ENCODE measurements around the gene MCEMP1. TPM values are rescaled to one million over a fixed set of nuclear protein-coding genes. Genes with fewer than 3 reads are reported as not detected.

Gene MCEMP1
- polyA plus RNA-seq, 2 of the 4 experiments (the other 2 are of a cell fraction) = 0.17 TPM; not detected in 1

- no peak overlapping the region for H3K4me3 ChIP-seq
- CTCF ChIA-PET = no interaction called here
- no peak for ATAC-seq
- WGBS (ENCODE audit: missing lambda C conversion rate) = 54% methylated on average over 13 of the region's 13 CpGs
- POLR2A ChIA-PET = no interaction called here
- no peak for DNase-seq (ENCODE audit: low read depth in 1 of 2, low spot score in 1 of 2)
- no peak overlapping the region for H3K27ac ChIP-seq
- no peak overlapping the region for H3K4me2 ChIP-seq
- no peaks in the 10 kb centered on the region for H3K4me1 ChIP-seq
- no peak for FAIRE-seq
- TF ChIP-seq RNF2 (IDR thresholded peaks at IDR 0.05; ENCODE audit: borderline replicate concordance, low read depth) (no peak), E2F6 (IDR thresholded peaks at IDR 0.05; ENCODE audit: borderline replicate concordance, low read depth) (no peak), KDM5A (IDR thresholded peaks at IDR 0.05) (no peak), HEYL (CRISPR knock-in tag; IDR thresholded peaks at IDR 0.05) (no peak), EHMT2 (IDR thresholded peaks at IDR 0.05; ENCODE audit: low read depth) (no peak), CHD2 (IDR thresholded peaks at IDR 0.05; ENCODE audit: low read length, partially characterized antibody) (no peak), NR3C1 (IDR thresholded peaks at IDR 0.05) (no peak), REST (IDR thresholded peaks at IDR 0.05) (no peak), KDM1A (IDR thresholded peaks at IDR 0.05; ENCODE audit: low read depth) (no peak), MAZ (IDR thresholded peaks at IDR 0.05; ENCODE audit: borderline replicate concordance, low read depth, low read length) (no peak), CBX2 (IDR thresholded peaks at IDR 0.05; ENCODE audit: borderline replicate concordance, low read depth) (no peak), FOSL2 (IDR thresholded peaks at IDR 0.05) (no peak), FOSL2 (CRISPR knock-in tag; IDR thresholded peaks at IDR 0.05) (no peak), HDAC2 (IDR thresholded peaks at IDR 0.05) (no peak), CTCF (IDR thresholded peaks at IDR 0.05) (no peak), USF2 (IDR thresholded peaks at IDR 0.05) (no peak), NFE2L2 (conservative IDR thresholded peaks at IDR 0.05; ENCODE audit: low read length) (no peak), ZNF302 (CRISPR knock-in tag; IDR thresholded peaks at IDR 0.05) (no peak)
- H3K9me3 ChIP-seq = no peaks in the 10 kb centered on the region
Measured at GRCh38 chr19:7692417-7693088, 15.7 kb downstream of the MCEMP1 start.

- Histone ChIP-seq H3K27ac (no peak overlapping the region), H3K9me3 (no peaks in the 10 kb centered on the region), H3K4me3 (no peak overlapping the region), H3K4me2 (no peak overlapping the region), H3K4me1 (no peaks in the 10 kb centered on the region)
- ChIA-PET CTCF (no interaction called here), POLR2A (no interaction called here)
- WGBS (ENCODE audit: missing lambda C conversion rate) = 44% methylated on average over 3 of the region's 4 CpGs
- no peak for ATAC-seq
- no peak for FAIRE-seq
- DNase-seq (ENCODE audit: low read depth in 1 of 2, low spot score in 1 of 2) = no peak
- no peak for TF ChIP-seq ZSCAN20 (CRISPR knock-in tag; IDR thresholded peaks at IDR 0.05)
- no peak for TF ChIP-seq ZNF302 (CRISPR knock-in tag; IDR thresholded peaks at IDR 0.05)
- no peak for TF ChIP-seq CTCF (IDR thresholded peaks at IDR 0.05)
- no peak for TF ChIP-seq RARB (CRISPR knock-in tag; IDR thresholded peaks at IDR 0.05)
- TF ChIP-seq E2F6 (IDR thresholded peaks at IDR 0.05; ENCODE audit: borderline replicate concordance, low read depth) = no peak
- TF ChIP-seq HOXA7 (CRISPR knock-in tag; IDR thresholded peaks at IDR 0.05) = no peak
- no peak for TF ChIP-seq TP53 (CRISPR knock-in tag; IDR thresholded peaks at IDR 0.05)
- TF ChIP-seq HOXB5 (CRISPR knock-in tag; IDR thresholded peaks at IDR 0.05) = no peak
- no peak for TF ChIP-seq RFX5 (IDR thresholded peaks at IDR 0.05)
- no peak for TF ChIP-seq SMC3 (IDR thresholded peaks at IDR 0.05)
- TF ChIP-seq MAX (IDR thresholded peaks at IDR 0.05) = no peak
- TF ChIP-seq BHLHE40 (IDR thresholded peaks at IDR 0.05; ENCODE audit: low read depth, low read length) = no peak
- TF ChIP-seq EP300 (IDR thresholded peaks at IDR 0.05) = no peak
- TF ChIP-seq HOXB13 (CRISPR knock-in tag; IDR thresholded peaks at IDR 0.05; ENCODE audit: low read depth) = no peak
- no peak for TF ChIP-seq NFE2L2 (conservative IDR thresholded peaks at IDR 0.05; ENCODE audit: low read length)
Measured at GRCh38 chr19:7694499-7694898, 17.6 kb downstream of the MCEMP1 start.
